Right cardiac atrium (tissue), 5 donors: Measurements from ENCODE around the gene ZNRF4. TPM values are rescaled to one million over a fixed set of nuclear protein-coding genes. Genes with fewer than 3 reads are reported as not detected.

Experiments
- polyA plus RNA-seq: library from polyadenylated mRNA; stranded (reverse); fragments of 200-250 nt; gene quantifications from one replicate; pipeline ENCODE4 v1.2.3, GENCODE V29; 2013
- total RNA-seq, 4 donors: library from RNA; stranded (reverse); fragmentation: NEBNext Ultra II Directional; extraction: Animal tissue kit (Norgen Biotek cat#: 25700); gene quantifications; one replicate each; pipeline ENCODE4 v1.2.1, GENCODE V29; 2021
- donor health status: healthy with polysubstance abuse.
- donor health status: DM: no; HTN: yes; CAD: no.
- donor health status: DM: no; HTN: no; CAD: no.
- donor health status: DM: no; HTN: yes; CAD: no; lungs with severe emphysema.
- donor health status: DM: yes; HTN: yes; CAD: no.

Gene ZNRF4
- total and polyA plus RNA-seq, 5 donors = not detected

Other genes with a start within 250 kb of the ZNRF4 start
- 100 to 1,000 TPM; 122 to 153 (median 126) TPM for gene PTPRS, start 114.6 kb upstream of the ZNRF4 start, total RNA-seq
- 31.9 TPM for gene PTPRS, start 114.6 kb upstream of the ZNRF4 start, polyA plus RNA-seq
- gene TINCR, start 112.5 kb downstream of the ZNRF4 start, total RNA-seq = under 1 TPM in 3 of 4 donors, not detected in 1; 0.06 to 0.11 (median 0.08) TPM
- gene TINCR, start 112.5 kb downstream of the ZNRF4 start, polyA plus RNA-seq = 0.34 TPM
- gene SAFB2, start 167.4 kb downstream of the ZNRF4 start, total RNA-seq = 10 to 100 TPM; 53.3 to 68.8 (median 63.1) TPM
- gene SAFB2, start 167.4 kb downstream of the ZNRF4 start, polyA plus RNA-seq = 43.6 TPM
- 10 to 100 TPM; 50.5 to 65.0 (median 61.8) TPM for gene SAFB, start 167.7 kb downstream of the ZNRF4 start, total RNA-seq
- 48.4 TPM for gene SAFB, start 167.7 kb downstream of the ZNRF4 start, polyA plus RNA-seq
- 100 to 1,000 TPM; 132 to 175 (median 149) TPM for gene MICOS13, start 225.1 kb downstream of the ZNRF4 start, total RNA-seq
- 296 TPM for gene MICOS13, start 225.1 kb downstream of the ZNRF4 start, polyA plus RNA-seq
- 1 to 10 TPM; 4.3 to 7.1 (median 6.8) TPM for gene HSD11B1L, start 225.6 kb downstream of the ZNRF4 start, total RNA-seq
- gene HSD11B1L, start 225.6 kb downstream of the ZNRF4 start, polyA plus RNA-seq = 9.8 TPM
- 100 to 1,000 TPM; 451 to 525 (median 478) TPM for gene RPL36, start 234.9 kb downstream of the ZNRF4 start, total RNA-seq
- gene RPL36, start 234.9 kb downstream of the ZNRF4 start, polyA plus RNA-seq = 727 TPM